HEK293 (cell line): ENCODE results near the gene KIF14.
"Not testable (repeated sequence)": the region's sequence is repeated elsewhere in the genome, so short reads cannot be mapped to it uniquely, and the experiment has no call there.

Experiments
- CTCF ChIA-PET: fragments of 350-600 bp; formaldehyde crosslinking; extraction: SDS; loops from one replicate; lab custom pipeline; 2021; ENCODE audit warnings: antibody characterized with exemption; lab: Yijun Ruan, JAX
- POLR2A ChIA-PET: fragments of 300-600 bp; formaldehyde crosslinking; extraction: SDS; loops from one replicate; lab custom pipeline; 2020; ENCODE audit warnings: antibody characterized with exemption, inconsistent platforms; lab: Yijun Ruan, JAX
- H3K27ac ChIP-seq: fragments of 200-500 bp; sonication (Bioruptor generic); 2 replicates; pipeline ENCODE4 v1.5.1; 2014; ENCODE audit warnings: low read depth, low read length, control low read depth, inconsistent platforms; ENCODE audit errors: extremely low read depth
- H3K36me3 ChIP-seq, 2 experiments: fragments of 200-500 bp in 1 of 2; sonication (Bioruptor generic) in 1 of 2; 1 replicate in 1 of 2; 2 replicates in 1 of 2; pipeline ENCODE4 v1.5.1; 2014 to 2017; ENCODE audit warnings: inconsistent platforms in 2 of 2, low read length in 2 of 2; ENCODE audit not compliant: control insufficient read depth in 2 of 2, insufficient read depth in 1 of 2
- H3K4me1 ChIP-seq: fragments of 200-500 bp; sonication (Bioruptor generic); 2 replicates; pipeline ENCODE4 v1.5.1; 2014; ENCODE audit warnings: mild to moderate bottlenecking, low read length, inconsistent platforms; ENCODE audit not compliant: control insufficient read depth, insufficient read depth
- H3K4me3 ChIP-seq: 2 replicates; pipeline ENCODE4 v1.5.1; 2011; ENCODE audit warnings: low read depth, mild to moderate bottlenecking, control low read depth, low read length, moderate library complexity
- H3K9me3 ChIP-seq: fragments of 200-500 bp; sonication (Bioruptor generic); 2 replicates; pipeline ENCODE4 v1.5.1; 2014; ENCODE audit warnings: low read depth, low read length, inconsistent platforms; ENCODE audit not compliant: control insufficient read depth, insufficient read depth
- KLF16 ChIP-seq: fragments of 450-650 bp; formaldehyde crosslinking; IDR thresholded peaks from 2 replicates; pipeline ENCODE4 v1.5.1; 2017; ENCODE audit warnings: missing biosample characterization, missing genetic modification characterization
- KLF7 ChIP-seq: fragments of 450-650 bp; formaldehyde crosslinking; IDR thresholded peaks from 2 replicates; pipeline ENCODE4 v1.5.1; 2016; ENCODE audit warnings: missing biosample characterization, missing genetic modification characterization, borderline replicate concordance
- REPIN1 ChIP-seq: fragments of 450-650 bp; formaldehyde crosslinking; IDR thresholded peaks from 2 replicates; pipeline ENCODE4 v1.5.1; 2017; ENCODE audit warnings: missing biosample characterization, missing genetic modification characterization, low read depth
- REST ChIP-seq: fragments of 450-650 bp; formaldehyde crosslinking; IDR thresholded peaks from 2 replicates; pipeline ENCODE4 v1.5.1; 2016; ENCODE audit warnings: missing biosample characterization, missing genetic modification characterization
- SP2 ChIP-seq: fragments of 450-650 bp; formaldehyde crosslinking; IDR thresholded peaks from 2 replicates; pipeline ENCODE4 v1.5.1; 2016; ENCODE audit warnings: missing biosample characterization, missing genetic modification characterization
- ZBTB1 ChIP-seq: fragments of 450-650 bp; formaldehyde crosslinking; IDR thresholded peaks from 2 replicates; pipeline ENCODE4 v1.5.1; 2016; ENCODE audit warnings: missing biosample characterization, missing genetic modification characterization
- ZBTB8A ChIP-seq: fragments of 450-650 bp; formaldehyde crosslinking; IDR thresholded peaks from 2 replicates; pipeline ENCODE4 v1.5.1; 2016; ENCODE audit warnings: missing biosample characterization, missing genetic modification characterization
- ZNF133 ChIP-seq: fragments of 450-650 bp; formaldehyde crosslinking; IDR thresholded peaks from 2 replicates; pipeline ENCODE4 v1.5.1; 2016; ENCODE audit warnings: missing biosample characterization, missing genetic modification characterization
- ZNF19 ChIP-seq: fragments of 450-650 bp; formaldehyde crosslinking; IDR thresholded peaks from 2 replicates; pipeline ENCODE4; 2016; ENCODE audit warnings: missing biosample characterization, missing genetic modification characterization, low read depth
- ZNF202 ChIP-seq: fragments of 450-650 bp; formaldehyde crosslinking; IDR thresholded peaks from 2 replicates; pipeline ENCODE4 v1.5.1; 2016; ENCODE audit warnings: missing biosample characterization, missing genetic modification characterization, borderline replicate concordance
- ZNF394 ChIP-seq: fragments of 450-650 bp; formaldehyde crosslinking; IDR thresholded peaks from 2 replicates; pipeline ENCODE4 v1.5.1; 2016; ENCODE audit warnings: missing biosample characterization, missing genetic modification characterization, mild to moderate bottlenecking, moderate library complexity, borderline replicate concordance
- ZNF423 ChIP-seq: fragments of 450-650 bp; formaldehyde crosslinking; IDR thresholded peaks from 2 replicates; pipeline ENCODE4 v1.5.1; 2016; ENCODE audit warnings: missing biosample characterization, missing genetic modification characterization
- ZNF426 ChIP-seq: fragments of 450-650 bp; formaldehyde crosslinking; IDR thresholded peaks from 2 replicates; pipeline ENCODE4 v1.5.1; 2017; ENCODE audit warnings: missing biosample characterization, missing genetic modification characterization, mild to moderate bottlenecking, inconsistent platforms, moderate library complexity
- ZNF433 ChIP-seq: fragments of 450-650 bp; formaldehyde crosslinking; IDR thresholded peaks from 2 replicates; pipeline ENCODE4 v1.5.1; 2016; ENCODE audit warnings: missing biosample characterization, missing genetic modification characterization, low read depth
- ZNF518A ChIP-seq: fragments of 450-650 bp; formaldehyde crosslinking; conservative IDR thresholded peaks from 2 replicates; pipeline ENCODE4 v1.5.1; 2016; ENCODE audit warnings: low read depth, missing biosample characterization, missing genetic modification characterization
- ZNF555 ChIP-seq: fragments of 450-650 bp; formaldehyde crosslinking; conservative IDR thresholded peaks from 2 replicates; pipeline ENCODE4 v1.5.1; 2017; ENCODE audit warnings: missing biosample characterization, mild to moderate bottlenecking, missing genetic modification characterization, inconsistent platforms
- ZNF623 ChIP-seq: fragments of 450-650 bp; formaldehyde crosslinking; IDR thresholded peaks from 2 replicates; pipeline ENCODE4 v1.5.1; 2016; ENCODE audit warnings: missing biosample characterization, missing genetic modification characterization
- ZNF654 ChIP-seq: fragments of 450-650 bp; formaldehyde crosslinking; IDR thresholded peaks from 2 replicates; pipeline ENCODE4 v1.5.1; 2016; ENCODE audit warnings: low read depth, missing biosample characterization, missing genetic modification characterization
- ZNF76 ChIP-seq: fragments of 450-650 bp; formaldehyde crosslinking; IDR thresholded peaks from 2 replicates; pipeline ENCODE4; 2016; ENCODE audit warnings: low read depth, missing biosample characterization, missing genetic modification characterization, borderline replicate concordance

The KIF14 gene

GRCh38 chr1:200558866-200559459, 61.6 kb downstream of the KIF14 start:
- TF ChIP-seq ZNF423 (no peak), ZNF654 (tag by site-specific recombination) (peak; percentile 74)
- H3K36me3 ChIP-seq, result peaks cover 23 to 27% of the 10 kb centered on the region in 2 experiments
- no peaks in the 10 kb centered on the region for H3K4me1 ChIP-seq
- H3K27ac ChIP-seq, result no peak overlapping the region
- ChIA-PET POLR2A (interaction anchor here (0.6 kb wide), 1 partner anchor 173 kb away, joined by 3 read pairs; no protein-coding TSS in a partner anchor), CTCF (interaction anchor here (0.6 to 4.0 kb wide), 24 partner anchors 9 to 625 kb away, joined by 3 to 21 read pairs (median 4); no protein-coding TSS in a partner anchor)
- H3K4me3 ChIP-seq, result no peak overlapping the region
- no peaks in the 10 kb centered on the region for H3K9me3 ChIP-seq

- Histone ChIP-seq H3K27ac (no peak overlapping the region), H3K9me3 (no peaks in the 10 kb centered on the region), H3K36me3 (peaks cover 28 to 32% of the 10 kb centered on the region in 2 experiments), H3K4me3 (no peak overlapping the region), H3K4me1 (no peaks in the 10 kb centered on the region)
- ChIA-PET CTCF (interaction anchor here (0.6 to 2.3 kb wide), 3 partner anchors 20 to 34 kb away, joined by 3 to 16 read pairs (median 4); no protein-coding TSS in a partner anchor), POLR2A (no interaction called here)
- TF ChIP-seq ZNF19 (tag by site-specific recombination) (no peak), REPIN1 (tag by site-specific recombination) (no peak), ZNF654 (tag by site-specific recombination) (peak; percentile 18; the same call in 1 of the 2 replicates), SP2 (tag by site-specific recombination) (no peak), KLF16 (no peak), ZNF76 (tag by site-specific recombination) (no peak), ZBTB1 (tag by site-specific recombination) (no peak), KLF7 (tag by site-specific recombination) (no peak), ZNF133 (tag by site-specific recombination) (no peak)
Observed at GRCh38 chr1:200556002-200556401, 64.5 kb downstream of the KIF14 start.

- H3K4me3 ChIP-seq, POLR2A ChIA-PET, H3K4me1 ChIP-seq, H3K9me3 ChIP-seq, H3K27ac ChIP-seq: not testable (repeated sequence)
- CTCF ChIA-PET, result interaction anchor here (0.7 kb wide), 1 partner anchor 593 kb away, joined by 3 read pairs; no protein-coding TSS in a partner anchor
- H3K36me3 ChIP-seq, result peaks cover 17 to 20% of the 10 kb centered on the region in 2 experiments
- TF ChIP-seq ZNF555 (tag by site-specific recombination), result peak; percentile 50
- TF ChIP-seq ZNF433 (tag by site-specific recombination), result 0 out of 2 replicates have a peak, but pooled peaks have one; percentile 14
- peak; percentile 60 for TF ChIP-seq ZNF623 (tag by site-specific recombination)
- TF ChIP-seq REST (tag by site-specific recombination), result 0 out of 2 replicates have a peak, but pooled peaks have one; percentile 44
- TF ChIP-seq ZNF202 (tag by site-specific recombination), result 0 out of 2 replicates have a peak, but pooled peaks have one; percentile 40
- peak; percentile 85; the same call in 1 of the 2 replicates for TF ChIP-seq ZNF394
- peak; percentile 48; the same call in 1 of the 2 replicates for TF ChIP-seq ZBTB8A (tag by site-specific recombination)
- peak; percentile 59 for TF ChIP-seq ZNF426 (tag by site-specific recombination)
- TF ChIP-seq ZNF518A (tag by site-specific recombination), result peak; percentile 77
Observed at GRCh38 chr1:200552737-200553136, 67.8 kb downstream of the KIF14 start.
